Karpas-422 (cell line): Measurements from ENCODE around the gene ELFN2. TPM values are rescaled to one million over a fixed set of nuclear protein-coding genes. Genes with fewer than 3 reads are reported as not detected.
A peak's percentile ranks its signal among the peaks of the same experiment; 100 is the strongest.
"Not testable (repeated sequence)": the region's sequence is repeated elsewhere in the genome, so short reads cannot be mapped to it uniquely, and the experiment has no call there.

Experiments
- DNase-seq: peaks from one replicate; pipeline ENCODE4 v3.0.0-alpha.2; 2015
- H2AFZ ChIP-seq: fragments of 200-600 bp; sonication (generic); 2 replicates; pipeline ENCODE4 v1.6.1; 2014; ENCODE audit warnings: antibody characterized with exemption, low read length, mixed read lengths
- H3K27ac ChIP-seq: fragments of 200-600 bp; sonication (generic); 2 replicates; pipeline ENCODE4 v1.5.1; 2014; ENCODE audit warnings: mild to moderate bottlenecking, low read length, moderate library complexity
- H3K27me3 ChIP-seq: fragments of 200-600 bp; sonication (generic); 2 replicates; pipeline ENCODE4 v1.6.1; 2014; ENCODE audit warnings: low read length, mixed read lengths
- H3K36me3 ChIP-seq: fragments of 200-600 bp; sonication (generic); 2 replicates; pipeline ENCODE4 v1.6.1; 2014; ENCODE audit warnings: low read length, mixed read lengths; ENCODE audit not compliant: insufficient read depth
- H3K4me1 ChIP-seq: fragments of 200-600 bp; sonication (generic); 2 replicates; pipeline ENCODE4 v1.6.1; 2014; ENCODE audit warnings: mild to moderate bottlenecking, low read length, mixed read lengths
- H3K4me2 ChIP-seq: fragments of 200-600 bp; sonication (generic); 2 replicates; pipeline ENCODE4 v1.6.1; 2014; ENCODE audit warnings: low read length, low read depth, mild to moderate bottlenecking; ENCODE audit not compliant: poor library complexity, severe bottlenecking
- H3K4me3 ChIP-seq: fragments of 200-600 bp; sonication (generic); 2 replicates; pipeline ENCODE4 v1.5.1; 2014; ENCODE audit warnings: mild to moderate bottlenecking, antibody characterized with exemption, low read length, mixed read lengths
- H3K79me2 ChIP-seq: fragments of 200-600 bp; sonication (generic); 2 replicates; pipeline ENCODE4 v1.6.1; 2014; ENCODE audit warnings: mild to moderate bottlenecking, low read length, mixed read lengths
- H3K9ac ChIP-seq: fragments of 200-600 bp; sonication (generic); 2 replicates; pipeline ENCODE4 v1.6.0; 2014; ENCODE audit warnings: low read length
- H3K9me2 ChIP-seq: fragments of 200-600 bp; sonication (generic), shearing (Covaris generic); replicated peaks from 2 replicates; pipeline ENCODE4 v1.6.0; 2014; ENCODE audit warnings: mild to moderate bottlenecking, low read length, moderate library complexity; ENCODE audit not compliant: insufficient read depth
- H3K9me3 ChIP-seq: fragments of 300-700, 200-600 bp; sonication (generic); 2 replicates; pipeline ENCODE4 v1.6.1; 2014; ENCODE audit warnings: low read length, mixed read lengths
- H4K20me1 ChIP-seq: fragments of 200-600 bp; sonication (generic); 2 replicates; pipeline ENCODE4 v1.6.1; 2014; ENCODE audit warnings: mild to moderate bottlenecking, antibody characterized with exemption, low read length, low read depth; ENCODE audit not compliant: insufficient read depth
- total RNA-seq: library from RNA; depleted of rRNA; stranded (reverse); fragments of >200 nt; shearing (Covaris generic); gene quantifications from 2 replicates; pipeline ENCODE4 v1.2.3, GENCODE V29; 2014; ENCODE audit warnings: low replicate concordance

Gene ELFN2
- total RNA-seq, 1 experiment from 2014 or later, result not detected

GRCh38 chr22:37469416-37470086 is 42.3 kb upstream of the ELFN2 start:
- peaks cover 16% of the 10 kb centered on the region; the same call in 1 of the 2 replicates for H4K20me1 ChIP-seq
- no peaks in the 10 kb centered on the region; the same call in 1 of the 2 replicates for H3K36me3 ChIP-seq
- DNase-seq, result no peak

DNA sequence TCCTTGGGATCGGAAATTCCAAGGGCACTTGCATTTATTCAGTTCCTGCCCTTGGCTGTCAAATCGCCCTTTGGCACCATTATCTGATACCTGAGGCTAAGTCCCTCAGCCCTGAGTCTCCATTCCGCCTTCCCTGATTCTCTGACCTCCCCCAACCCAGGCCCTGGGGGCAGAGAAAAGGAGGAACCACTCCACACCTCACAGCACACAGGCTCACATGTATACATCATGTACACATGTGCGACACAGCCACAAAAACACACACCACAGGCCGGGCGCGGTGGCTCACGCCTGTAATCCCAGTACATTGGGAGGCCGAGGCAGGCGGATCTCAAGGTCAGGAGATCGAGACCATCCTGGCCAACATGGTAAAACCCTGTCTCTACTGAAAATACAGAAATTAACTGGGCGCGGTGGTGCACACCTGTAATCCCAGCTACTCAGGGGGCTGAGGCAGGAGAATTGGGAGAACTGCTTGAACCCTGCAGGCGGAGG is 41.0 kb upstream of the ELFN2 start:
- H3K27ac ChIP-seq, H3K9me2 ChIP-seq, H3K27me3 ChIP-seq, H3K4me2 ChIP-seq, H2AFZ ChIP-seq, H3K79me2 ChIP-seq, H3K9me3 ChIP-seq, H3K9ac ChIP-seq, H3K36me3 ChIP-seq, H3K4me3 ChIP-seq, DNase-seq: not testable (repeated sequence)
- peaks cover 23% of the 10 kb centered on the region for H3K4me1 ChIP-seq
- H4K20me1 ChIP-seq, result peaks cover 19% of the 10 kb centered on the region; the same call in 1 of the 2 replicates

More at GRCh38 chr22:37469416-37470086, 42.3 kb upstream of the ELFN2 start:
- H3K9ac ChIP-seq, result no peak overlapping the region
- peaks cover 16% of the 10 kb centered on the region for H3K4me1 ChIP-seq
- no peak overlapping the region for H2AFZ ChIP-seq
- H3K4me3 ChIP-seq, result no peak overlapping the region
- no peaks in the 10 kb centered on the region for H3K9me3 ChIP-seq
- H3K79me2 ChIP-seq, result no peaks in the 10 kb centered on the region
- H3K9me2 ChIP-seq, result no peaks in the 10 kb centered on the region
- no peaks in the 10 kb centered on the region for H3K27me3 ChIP-seq
- H3K4me2 ChIP-seq, result no peak overlapping the region
- no peak overlapping the region for H3K27ac ChIP-seq

DNA sequence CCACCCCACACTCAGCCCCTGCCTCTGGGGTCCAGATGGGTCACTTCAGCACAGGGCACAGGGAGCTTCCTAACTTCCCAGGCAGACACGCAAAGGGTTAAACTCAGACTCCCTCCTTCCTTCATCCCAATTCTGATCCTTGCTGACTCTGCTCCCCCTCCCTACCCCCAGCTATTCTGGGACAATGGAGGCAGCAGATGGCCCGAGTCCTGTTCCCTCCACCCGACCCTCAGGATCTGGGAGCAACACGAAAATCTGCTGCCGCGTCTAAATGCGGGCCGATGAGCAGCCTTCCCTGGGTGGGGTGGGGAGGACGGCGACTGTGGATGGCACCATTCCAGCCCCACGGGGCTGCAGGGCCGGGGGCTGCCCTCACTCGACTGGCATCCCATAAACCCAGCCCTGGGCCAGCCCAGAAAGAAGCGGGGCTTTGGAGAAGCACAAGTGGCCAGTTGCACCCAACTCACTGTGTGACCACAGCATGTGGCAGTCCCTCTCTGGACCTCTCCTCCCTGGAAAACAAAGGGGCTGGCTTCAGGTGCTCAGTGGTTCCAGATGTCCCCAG is 40.2 kb upstream of the ELFN2 start:
- H3K9ac ChIP-seq, result no peak overlapping the region
- no peak for DNase-seq
- H3K27me3 ChIP-seq, result no peaks in the 10 kb centered on the region
- peaks cover 23% of the 10 kb centered on the region for H3K4me1 ChIP-seq
- no peaks in the 10 kb centered on the region for H3K9me3 ChIP-seq
- no peaks in the 10 kb centered on the region; the same call in 1 of the 2 replicates for H3K36me3 ChIP-seq
- H3K4me2 ChIP-seq, result no peak overlapping the region
- H3K9me2 ChIP-seq, result no peaks in the 10 kb centered on the region
- peaks cover 20% of the 10 kb centered on the region for H4K20me1 ChIP-seq
- H3K79me2 ChIP-seq, result no peaks in the 10 kb centered on the region
- H3K4me3 ChIP-seq, result no peak overlapping the region
- no peak overlapping the region for H2AFZ ChIP-seq
- no peak overlapping the region for H3K27ac ChIP-seq

DNA sequence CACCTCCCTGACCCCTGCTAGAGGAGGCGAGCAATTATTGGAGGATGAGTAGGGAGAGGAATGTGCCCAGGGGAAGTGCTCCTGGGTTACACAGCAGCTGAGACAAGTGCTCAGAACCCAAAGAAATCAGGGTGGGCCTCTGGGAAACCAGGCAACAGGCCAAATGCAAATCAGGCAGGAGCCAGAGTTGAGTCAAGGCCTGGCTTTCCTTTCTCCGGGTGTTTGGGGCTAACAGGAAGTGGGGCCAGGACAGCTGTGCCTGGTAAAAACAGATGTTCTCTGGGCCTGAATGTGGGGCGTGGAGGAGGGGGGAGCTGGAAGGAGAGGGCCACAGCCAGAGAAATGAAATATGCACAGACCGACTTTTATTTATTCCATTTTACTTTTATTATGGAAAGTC is 36.9 kb upstream of the ELFN2 start:
- peaks cover 23% of the 10 kb centered on the region for H3K4me1 ChIP-seq
- no peak overlapping the region for H3K9ac ChIP-seq
- H2AFZ ChIP-seq, result no peak overlapping the region
- H3K27me3 ChIP-seq, result no peaks in the 10 kb centered on the region
- no peaks in the 10 kb centered on the region for H3K9me3 ChIP-seq
- no peak overlapping the region for H3K4me3 ChIP-seq
- peaks cover 19% of the 10 kb centered on the region for H4K20me1 ChIP-seq
- peak; percentile 67 for DNase-seq
- no peak overlapping the region for H3K4me2 ChIP-seq
- H3K36me3 ChIP-seq, result no peaks in the 10 kb centered on the region; the same call in 1 of the 2 replicates
- no peaks in the 10 kb centered on the region for H3K9me2 ChIP-seq
- no peak overlapping the region for H3K27ac ChIP-seq
- no peaks in the 10 kb centered on the region for H3K79me2 ChIP-seq

DNA sequence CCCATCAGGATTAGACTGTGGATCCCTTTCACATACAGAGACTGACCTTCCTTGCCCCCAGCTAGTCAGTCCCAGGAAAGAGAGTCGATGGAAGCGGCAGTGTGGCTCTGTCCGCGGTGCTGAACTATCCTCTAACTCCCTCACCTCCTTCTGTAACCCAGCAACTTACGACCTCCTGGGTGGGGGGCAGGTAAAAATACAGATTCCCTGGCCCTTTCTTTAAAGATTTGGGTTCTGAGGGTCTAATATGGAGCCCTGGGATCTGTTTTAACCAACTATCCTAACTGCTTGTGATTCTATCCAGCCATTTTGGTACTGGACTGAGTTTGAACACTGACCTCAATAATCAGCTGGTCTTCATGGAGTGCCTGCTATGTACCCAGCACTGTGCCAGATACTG is 35.7 kb upstream of the ELFN2 start:
- Histone ChIP-seq H3K9me2 (no peaks in the 10 kb centered on the region), H3K36me3 (no peaks in the 10 kb centered on the region), H3K9ac (no peak overlapping the region), H3K4me1 (peaks cover 23% of the 10 kb centered on the region), H3K9me3 (no peaks in the 10 kb centered on the region), H3K27ac (no peak overlapping the region), H4K20me1 (peaks cover 22% of the 10 kb centered on the region), H2AFZ (no peak overlapping the region), H3K27me3 (no peaks in the 10 kb centered on the region), H3K79me2 (no peaks in the 10 kb centered on the region), H3K4me3 (no peak overlapping the region), H3K4me2 (no peak overlapping the region)
- DNase-seq, result peak; percentile 64

DNA sequence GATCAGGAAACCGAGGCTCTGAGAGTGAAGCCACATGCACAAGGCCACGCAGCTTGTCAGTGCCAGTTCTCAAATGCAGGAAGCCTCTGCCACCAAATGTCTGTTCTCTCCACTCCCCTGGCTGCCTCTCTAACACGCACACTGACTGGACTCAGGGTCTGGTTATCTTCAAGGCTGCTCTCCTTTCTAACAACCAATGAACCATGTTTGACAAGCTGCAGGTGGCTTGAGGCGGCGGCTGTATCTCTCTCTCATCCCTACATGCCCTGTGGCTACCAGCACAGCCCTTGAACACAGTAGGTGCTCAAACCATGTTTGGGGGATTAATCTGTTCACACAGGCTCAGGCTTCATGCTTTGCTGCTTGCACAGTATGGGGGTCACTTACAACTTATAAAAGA is 35.2 kb upstream of the ELFN2 start:
- Histone ChIP-seq H3K4me2 (no peak overlapping the region), H3K27ac (no peak overlapping the region), H3K4me3 (no peak overlapping the region), H4K20me1 (peaks cover 22% of the 10 kb centered on the region), H3K79me2 (no peaks in the 10 kb centered on the region), H3K4me1 (peaks cover 23% of the 10 kb centered on the region), H3K9me2 (no peaks in the 10 kb centered on the region), H3K36me3 (no peaks in the 10 kb centered on the region), H2AFZ (no peak overlapping the region), H3K27me3 (no peaks in the 10 kb centered on the region), H3K9ac (no peak overlapping the region), H3K9me3 (no peaks in the 10 kb centered on the region)
- no peak for DNase-seq

GRCh38 chr22:37461961-37462360 is 34.7 kb upstream of the ELFN2 start:
- Histone ChIP-seq H3K4me3 (no peak overlapping the region), H3K4me2 (no peak overlapping the region), H3K27ac (no peak overlapping the region), H3K4me1 (peaks cover 23% of the 10 kb centered on the region), H3K9me2 (no peaks in the 10 kb centered on the region), H3K79me2 (no peaks in the 10 kb centered on the region), H3K9ac (no peak overlapping the region), H3K9me3 (no peaks in the 10 kb centered on the region), H2AFZ (no peak overlapping the region), H3K36me3 (no peaks in the 10 kb centered on the region), H3K27me3 (no peaks in the 10 kb centered on the region), H4K20me1 (peaks cover 22% of the 10 kb centered on the region)
- no peak for DNase-seq

DNA sequence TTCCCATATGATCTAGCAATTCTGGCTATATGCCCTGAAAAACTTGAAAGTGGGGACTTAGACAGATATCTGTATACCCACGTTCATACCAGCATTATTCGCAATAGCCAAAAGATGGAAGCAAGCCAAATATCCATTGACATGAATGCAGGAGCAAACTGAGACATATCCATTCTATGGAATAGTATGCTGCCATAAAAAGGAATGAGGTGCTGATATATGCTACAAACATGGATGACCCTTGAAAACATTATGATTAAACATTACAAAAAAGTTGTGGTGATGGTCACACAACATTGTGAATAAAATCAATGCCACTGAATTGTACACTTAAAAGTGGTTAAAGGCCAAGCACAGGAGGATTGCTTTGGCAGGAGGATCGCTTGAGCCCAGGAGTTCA is 33.4 kb upstream of the ELFN2 start:
- Histone ChIP-seq H3K9me2 (no peaks in the 10 kb centered on the region), H4K20me1 (peaks cover 22% of the 10 kb centered on the region), H3K4me2 (no peak overlapping the region), H3K9ac (no peak overlapping the region), H3K4me1 (peaks cover 18% of the 10 kb centered on the region), H3K9me3 (no peaks in the 10 kb centered on the region), H3K27ac (no peak overlapping the region), H3K36me3 (no peaks in the 10 kb centered on the region), H2AFZ (no peak overlapping the region), H3K27me3 (no peaks in the 10 kb centered on the region), H3K4me3 (no peak overlapping the region), H3K79me2 (no peaks in the 10 kb centered on the region)
- DNase-seq, result no peak
